ENCODE data around the gene LSAMP.

DNA sequence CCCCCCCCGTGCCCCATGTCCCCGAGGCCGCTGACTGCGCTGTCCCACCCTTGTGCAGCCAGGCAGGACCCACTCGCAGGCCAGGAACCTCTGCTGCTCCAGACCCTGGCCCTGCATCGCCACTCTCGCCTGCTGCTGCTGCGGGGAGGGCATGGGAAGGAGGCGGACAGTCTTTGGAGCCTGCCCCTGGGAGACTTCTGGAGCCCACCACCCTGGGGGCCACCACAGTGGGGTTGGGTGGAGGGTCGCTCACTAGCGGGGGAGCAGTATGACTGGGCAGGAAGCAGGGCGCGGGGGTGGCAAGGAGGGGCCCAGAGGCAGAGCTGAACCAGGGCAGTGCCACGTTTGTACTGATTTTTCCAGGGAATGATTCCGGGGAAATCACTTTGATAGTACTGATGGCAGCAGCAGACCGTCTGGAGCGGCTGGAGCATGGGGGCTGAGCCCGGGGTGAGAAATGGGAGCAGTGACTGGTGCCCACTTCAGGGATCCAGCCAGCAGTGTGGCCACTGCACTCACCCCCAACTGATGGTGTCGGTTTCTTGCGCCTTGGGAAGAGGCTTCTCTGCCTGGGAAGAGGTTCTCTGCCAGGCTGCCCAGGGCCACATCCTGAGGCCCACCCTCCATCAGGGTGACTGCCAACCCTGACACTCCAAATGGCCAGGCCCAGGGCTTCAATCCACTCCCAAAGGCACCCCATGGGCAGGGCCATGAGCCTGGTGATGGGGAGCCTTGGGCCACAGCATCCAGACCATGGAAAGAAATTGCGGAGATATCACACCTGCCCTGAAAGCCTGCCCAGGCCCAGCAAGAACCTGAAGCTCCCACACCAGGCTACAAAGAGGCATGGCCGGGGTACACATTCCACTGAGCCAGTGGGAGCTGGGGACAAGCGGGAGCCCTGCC is 53.7 kb downstream of the LSAMP start:
- TF ChIP-seq, protein P1, sequence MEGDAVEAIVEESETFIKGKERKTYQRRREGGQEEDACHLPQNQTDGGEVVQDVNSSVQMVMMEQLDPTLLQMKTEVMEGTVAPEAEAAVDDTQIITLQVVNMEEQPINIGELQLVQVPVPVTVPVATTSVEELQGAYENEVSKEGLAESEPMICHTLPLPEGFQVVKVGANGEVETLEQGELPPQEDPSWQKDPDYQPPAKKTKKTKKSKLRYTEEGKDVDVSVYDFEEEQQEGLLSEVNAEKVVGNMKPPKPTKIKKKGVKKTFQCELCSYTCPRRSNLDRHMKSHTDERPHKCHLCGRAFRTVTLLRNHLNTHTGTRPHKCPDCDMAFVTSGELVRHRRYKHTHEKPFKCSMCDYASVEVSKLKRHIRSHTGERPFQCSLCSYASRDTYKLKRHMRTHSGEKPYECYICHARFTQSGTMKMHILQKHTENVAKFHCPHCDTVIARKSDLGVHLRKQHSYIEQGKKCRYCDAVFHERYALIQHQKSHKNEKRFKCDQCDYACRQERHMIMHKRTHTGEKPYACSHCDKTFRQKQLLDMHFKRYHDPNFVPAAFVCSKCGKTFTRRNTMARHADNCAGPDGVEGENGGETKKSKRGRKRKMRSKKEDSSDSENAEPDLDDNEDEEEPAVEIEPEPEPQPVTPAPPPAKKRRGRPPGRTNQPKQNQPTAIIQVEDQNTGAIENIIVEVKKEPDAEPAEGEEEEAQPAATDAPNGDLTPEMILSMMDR (conservative IDR thresholded peaks at IDR 0.05; ENCODE audit: low read depth, low read length), result no peak
- no peak for TF ChIP-seq EZH2 (IDR thresholded peaks at IDR 0.05; ENCODE audit: low read length, unreplicated experiment)
- no peak for TF ChIP-seq EZH2phosphoT487 (IDR thresholded peaks at IDR 0.05; ENCODE audit: borderline replicate concordance, low read length)

Data from PC-3 (cell line).